Fibroblast of upper back skin (primary cell): ENCODE data around the gene TXLNG.
A peak's percentile ranks its signal among the peaks of the same experiment; 100 is the strongest.

Source experiments
- DNase-seq: peaks from one replicate; pipeline ENCODE4 v3.0.0-alpha.2; 2013

TXLNG gene

GRCh38 chrX:16785247-16786138 lies 773 bp upstream of the TXLNG start:
- no peak for DNase-seq

DNA sequence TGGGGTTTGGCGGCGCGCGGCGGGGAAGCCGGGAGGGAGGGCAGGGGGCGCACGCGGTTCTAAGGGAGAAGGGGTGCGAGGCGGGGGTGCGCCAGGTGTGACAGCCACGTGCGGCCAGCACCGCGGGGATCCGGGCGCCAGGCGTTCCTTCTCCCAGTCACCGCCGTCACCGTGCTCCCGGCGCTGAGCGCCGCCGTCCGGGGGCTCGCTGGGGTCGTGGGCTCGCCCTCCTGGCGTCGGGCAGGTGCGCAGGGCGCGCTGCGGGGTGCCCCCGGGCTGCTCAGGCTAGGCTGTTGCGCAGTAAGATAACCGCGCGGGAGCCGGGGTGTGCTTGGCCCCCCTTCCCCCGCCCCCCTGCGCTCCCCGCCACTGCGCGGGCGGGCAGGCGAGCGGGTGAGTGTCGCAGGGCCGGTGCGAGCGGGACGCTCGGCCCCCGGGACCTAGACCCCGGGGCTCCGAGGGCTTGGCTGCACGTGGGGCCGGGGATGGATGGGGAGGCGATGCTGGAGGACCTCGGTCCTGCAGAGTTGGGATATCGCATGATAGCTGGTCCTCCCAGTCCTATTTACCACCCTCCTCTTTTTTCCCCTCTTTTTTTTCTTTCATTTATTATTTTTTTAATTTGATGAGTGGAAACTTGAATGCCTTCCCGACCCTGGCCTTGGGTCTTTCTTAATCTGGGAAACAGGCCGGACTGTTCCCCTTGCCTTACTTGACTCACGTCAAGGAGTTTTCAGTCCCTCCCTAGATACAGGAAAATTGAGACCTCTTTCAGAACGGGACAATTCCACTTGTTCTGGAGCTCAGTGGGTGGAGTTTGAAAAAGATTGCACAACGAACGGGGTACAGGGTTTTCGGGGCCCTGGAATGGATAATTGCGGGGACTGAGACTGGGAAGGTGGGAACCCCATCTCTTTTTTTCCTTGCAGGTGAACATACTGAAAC lies 797 bp downstream of the TXLNG start:
- no peak for DNase-seq

GRCh38 chrX:16788477-16788876 lies 2.2 kb downstream of the TXLNG start:
- DNase-seq = no peak

DNA sequence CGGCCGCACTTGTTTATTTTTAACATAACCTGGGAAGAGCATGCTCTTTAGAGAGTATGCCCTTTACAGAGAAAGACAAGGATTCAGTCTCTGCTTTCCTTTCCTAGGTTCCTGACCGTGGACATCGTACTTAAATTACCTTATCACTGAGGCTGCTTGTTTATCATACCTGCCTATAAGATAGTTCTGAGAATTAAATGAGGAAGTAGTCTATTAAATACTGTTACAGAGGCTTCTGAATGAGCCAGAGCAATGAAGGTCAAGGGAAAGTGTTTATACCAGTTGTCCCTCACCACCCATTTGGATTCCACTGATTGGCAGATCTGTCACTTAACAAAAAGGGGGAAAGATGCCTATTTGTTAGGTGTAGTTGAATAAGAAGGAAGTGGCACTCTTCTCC lies 10.0 kb downstream of the TXLNG start:
- no peak for DNase-seq

- DNase-seq = peak; percentile 18
These were observed 11.1 kb downstream of the TXLNG start for GRCh38 chrX:16797358-16797757.

GRCh38 chrX:16797841-16798240 lies 11.6 kb downstream of the TXLNG start:
- DNase-seq = peak; percentile 28

DNA sequence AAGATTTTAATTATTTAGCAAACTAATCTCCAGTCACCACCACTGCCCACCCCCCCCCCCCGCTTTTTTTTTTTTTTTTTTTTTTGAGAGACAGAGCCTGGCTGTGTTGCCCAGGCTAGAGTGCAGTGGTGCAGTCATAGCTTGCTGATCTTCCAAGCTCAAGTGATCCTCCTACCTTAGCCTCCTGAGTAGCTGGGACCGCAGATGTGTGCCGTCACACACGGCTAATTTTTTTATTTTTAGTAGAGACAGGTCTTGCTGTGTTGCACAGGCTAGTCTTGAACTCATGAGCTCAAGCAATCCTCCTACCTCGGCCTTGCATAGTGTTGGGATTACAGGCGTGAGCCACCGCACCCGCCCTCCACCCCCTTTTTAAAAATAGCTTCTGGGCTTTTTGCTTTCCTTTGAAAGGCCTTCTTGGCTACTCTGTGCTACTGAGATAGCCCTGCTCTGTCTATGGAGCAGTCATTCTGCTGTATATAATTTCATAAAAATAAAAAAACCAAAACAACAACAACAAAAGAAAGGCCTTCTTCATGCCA lies 18.7 kb downstream of the TXLNG start:
- DNase-seq = no peak

GRCh38 chrX:16807548-16807947 lies 21.3 kb downstream of the TXLNG start:
- no peak for DNase-seq

- DNase-seq = no peak
These were observed 21.8 kb downstream of the TXLNG start for GRCh38 chrX:16807976-16808542.

DNA sequence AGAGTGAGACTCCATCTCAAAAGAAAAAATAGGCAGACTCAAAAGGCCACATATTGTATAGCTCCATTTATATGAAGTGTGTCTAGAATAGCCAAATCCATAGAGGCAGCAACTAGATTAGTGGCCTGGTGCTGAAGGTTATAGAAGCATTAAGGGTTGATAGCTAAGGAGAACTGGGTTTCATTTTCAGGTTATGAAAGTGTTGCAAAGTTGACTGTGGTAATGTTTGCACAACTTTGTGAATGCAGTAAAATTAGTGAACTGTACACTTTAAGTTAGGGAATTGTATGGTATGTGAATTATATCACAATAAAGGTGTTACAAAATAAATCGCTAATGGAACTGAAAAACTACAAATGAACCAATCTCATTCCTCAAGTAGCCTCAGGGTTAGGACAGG lies 28.3 kb downstream of the TXLNG start:
- no peak for DNase-seq

GRCh38 chrX:16819634-16820033 lies 33.4 kb downstream of the TXLNG start:
- DNase-seq = no peak

DNA sequence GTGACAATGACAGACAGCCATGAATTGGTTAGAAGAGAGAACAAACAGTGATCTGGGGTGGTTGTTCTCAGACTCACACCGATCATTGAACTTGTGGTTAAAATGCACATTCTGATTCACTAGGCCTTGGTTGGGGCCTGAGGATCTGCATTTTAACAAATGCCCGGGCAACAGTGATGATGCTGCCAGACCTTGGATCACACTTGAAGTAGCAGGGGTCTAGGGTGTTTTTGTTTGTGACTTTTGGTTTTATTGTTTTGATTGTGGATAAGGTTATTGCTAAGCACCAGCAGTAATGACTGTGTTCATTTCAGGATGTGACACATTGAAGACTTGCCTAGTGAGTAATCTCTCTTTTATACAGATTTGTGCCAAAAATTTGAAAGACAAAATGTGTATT lies 36.5 kb downstream of the TXLNG start:
- peak; percentile 40 for DNase-seq

- peak; percentile 29 for DNase-seq
These were observed 39.2 kb downstream of the TXLNG start for GRCh38 chrX:16825264-16826035.

GRCh38 chrX:16826207-16826606 lies 39.9 kb downstream of the TXLNG start:
- peak; percentile 40 for DNase-seq

DNA sequence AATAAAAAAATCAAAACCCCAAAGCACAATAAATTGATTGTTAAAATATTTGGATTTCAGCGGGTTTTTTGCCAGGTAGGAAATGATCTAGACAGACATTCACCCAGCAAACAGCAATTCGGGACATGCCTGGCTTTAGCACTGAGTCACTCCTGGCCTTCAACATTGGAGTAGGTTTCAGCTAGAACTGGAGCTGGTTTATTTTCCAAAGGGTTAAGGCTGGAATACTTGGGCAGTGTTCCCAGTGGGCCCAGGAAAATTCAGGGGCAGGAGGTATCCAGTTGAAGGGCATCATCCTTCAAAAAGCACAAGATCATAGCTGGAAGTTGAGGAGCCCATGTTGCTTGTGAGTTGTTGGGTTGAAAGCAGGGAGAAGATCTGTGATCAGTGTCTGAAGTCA lies 41.0 kb downstream of the TXLNG start:
- DNase-seq = peak; percentile 60

DNA sequence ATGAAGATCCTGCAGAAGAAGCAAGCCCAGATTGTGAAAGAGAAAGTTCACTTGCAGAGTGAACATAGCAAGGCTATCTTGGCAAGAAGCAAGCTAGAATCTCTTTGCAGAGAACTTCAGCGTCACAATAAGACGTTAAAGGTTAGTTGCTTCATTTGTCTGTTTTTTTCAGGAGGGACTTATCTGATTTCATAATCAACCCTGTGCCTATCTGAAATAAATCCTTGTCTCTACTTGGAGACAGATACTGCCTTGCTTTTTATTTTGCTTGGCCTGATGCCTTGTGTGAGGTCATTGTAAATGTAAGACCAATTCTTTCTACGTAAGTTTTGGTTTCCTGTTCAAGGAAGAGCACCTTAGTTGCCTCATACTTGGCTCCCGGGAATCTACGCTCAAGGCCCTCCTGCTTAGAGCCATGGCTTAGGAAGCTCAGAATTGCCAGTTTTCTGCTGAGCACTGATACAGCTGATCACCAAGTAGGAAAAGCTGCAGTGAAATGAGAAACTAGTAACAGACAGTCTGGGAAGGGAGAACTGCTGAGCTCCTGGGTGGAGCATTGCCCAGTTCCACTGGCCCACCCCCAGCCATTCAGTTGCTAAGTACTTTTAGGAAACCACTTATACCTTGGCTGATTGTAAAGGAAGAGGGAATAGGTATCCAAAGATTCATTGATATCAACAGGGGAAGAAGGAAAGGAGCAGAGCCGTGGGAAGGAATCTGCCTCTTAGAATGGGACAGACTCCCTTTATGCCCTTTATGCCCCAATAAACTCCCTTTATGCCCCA lies 42.0 kb downstream of the TXLNG start:
- DNase-seq = peak; percentile 77

GRCh38 chrX:16832301-16832700 lies 46.0 kb downstream of the TXLNG start:
- DNase-seq = no peak

DNA sequence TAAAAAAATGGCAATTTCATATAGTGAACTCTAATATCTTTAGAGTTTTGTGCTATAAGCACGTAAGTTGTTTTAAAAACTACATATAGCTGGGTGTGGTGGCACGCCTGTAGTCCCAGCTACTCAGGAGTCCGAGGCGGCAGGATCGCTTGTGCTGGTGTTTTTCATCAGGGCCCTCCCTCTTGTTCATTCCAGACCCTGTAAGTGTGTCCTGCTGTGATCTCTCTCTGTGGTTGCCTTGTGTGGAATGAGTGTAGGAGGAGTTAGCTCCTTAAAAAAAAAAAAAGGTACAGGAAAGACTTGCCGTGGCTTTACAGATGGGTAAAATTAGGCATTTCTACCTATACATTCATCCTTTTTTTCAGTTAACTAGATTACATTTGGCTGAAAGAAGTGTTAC lies 48.5 kb downstream of the TXLNG start:
- DNase-seq = peak; percentile 43

DNA sequence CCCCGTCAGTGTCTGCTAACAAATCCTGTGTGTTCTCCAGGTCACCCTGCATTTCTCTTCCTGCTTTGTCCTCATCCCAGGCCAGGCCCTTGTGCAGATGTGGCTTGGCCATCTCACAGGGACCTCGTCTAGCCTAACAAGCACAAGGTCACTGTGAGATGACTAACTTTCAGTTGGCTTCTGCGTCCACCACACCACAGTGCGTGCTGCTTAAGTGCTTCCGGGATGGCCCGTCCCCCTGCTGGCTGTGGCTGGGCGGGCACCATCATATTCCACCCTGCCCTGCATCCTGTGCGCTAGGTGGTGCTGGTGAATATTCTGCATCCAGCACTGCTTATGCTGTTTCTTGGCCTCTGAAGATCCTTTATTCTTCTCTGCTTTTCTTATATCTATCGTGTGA lies 50.1 kb downstream of the TXLNG start:
- DNase-seq = peak; percentile 18

- DNase-seq = peak; percentile 82
These were observed 52.2 kb downstream of the TXLNG start for GRCh38 chrX:16838202-16839066.
